ENCODE results near the gene LPP. TPM values are rescaled to one million over a fixed set of nuclear protein-coding genes. Genes with fewer than 3 reads are reported as not detected.

The LPP gene
- total and polyA plus RNA-seq, 2 of the 13 experiments (the other 11 are each of a cell fraction or from before 2014, with no cell fraction given) = 19.2 to 29.9 TPM

GRCh38 chr3:188647237-188647636, 493.3 kb downstream of the LPP start (continued):
- no peak for TF ChIP-seq ZNF607 (CRISPR knock-in tag; IDR thresholded peaks at IDR 0.05; ENCODE audit: borderline replicate concordance)
- no peak for TF ChIP-seq HHEX (CRISPR knock-in tag; IDR thresholded peaks at IDR 0.05)
- TF ChIP-seq U2AF1 (optimal IDR thresholded peaks at IDR 0.05; ENCODE audit: low read depth, low read length) = no peak
- no peak for TF ChIP-seq ELF1 (CRISPR knock-in tag; IDR thresholded peaks at IDR 0.05)
- no peak for TF ChIP-seq SOX13 (IDR thresholded peaks at IDR 0.05)
- peak in 1 of 2 experiments; percentile 87; a peak in 2 of 4 replicates for TF ChIP-seq SOX13 (CRISPR knock-in tag; conservative IDR thresholded peaks at IDR 0.05 in 1 of 2, IDR thresholded peaks at IDR 0.05 in 1 of 2)
- no peak for TF ChIP-seq KDM3A (CRISPR knock-in tag; IDR thresholded peaks at IDR 0.05; ENCODE audit: low read depth)
- peak; percentile 45 for TF ChIP-seq GATAD2A (CRISPR knock-in tag; IDR thresholded peaks at IDR 0.05)
- TF ChIP-seq ZSCAN30 (CRISPR knock-in tag; IDR thresholded peaks at IDR 0.05) = no peak
- no peak for TF ChIP-seq SRSF9 (IDR thresholded peaks at IDR 0.05; ENCODE audit: borderline replicate concordance, insufficient read depth, low read depth, low read length, poor library complexity, severe bottlenecking)
- TF ChIP-seq, protein P1, sequence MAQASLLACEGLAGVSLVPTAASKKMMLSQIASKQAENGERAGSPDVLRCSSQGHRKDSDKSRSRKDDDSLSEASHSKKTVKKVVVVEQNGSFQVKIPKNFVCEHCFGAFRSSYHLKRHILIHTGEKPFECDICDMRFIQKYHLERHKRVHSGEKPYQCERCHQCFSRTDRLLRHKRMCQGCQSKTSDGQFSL (CRISPR knock-in tag; IDR thresholded peaks at IDR 0.05) = no peak
- no peak for TF ChIP-seq ETS1 (CRISPR knock-in tag; IDR thresholded peaks at IDR 0.05)
- TF ChIP-seq ZBTB33 (CRISPR knock-in tag; IDR thresholded peaks at IDR 0.05) = no peak
- TF ChIP-seq HMG20A (CRISPR knock-in tag; IDR thresholded peaks at IDR 0.05; ENCODE audit: borderline replicate concordance) = peak; percentile 65; the same call in 1 of the 2 replicates
- no peak for TF ChIP-seq ISX (CRISPR knock-in tag; conservative IDR thresholded peaks at IDR 0.05)
- TF ChIP-seq ZNF7 (CRISPR knock-in tag; IDR thresholded peaks at IDR 0.05) = peak; percentile 50; the same call in 1 of the 2 replicates
- TF ChIP-seq ZNF24 (IDR thresholded peaks at IDR 0.05) = no peak
- TF ChIP-seq RCOR2 (CRISPR knock-in tag; IDR thresholded peaks at IDR 0.05) = peak; percentile 47; the same call in 1 of the 2 replicates
- TF ChIP-seq, protein P2, sequence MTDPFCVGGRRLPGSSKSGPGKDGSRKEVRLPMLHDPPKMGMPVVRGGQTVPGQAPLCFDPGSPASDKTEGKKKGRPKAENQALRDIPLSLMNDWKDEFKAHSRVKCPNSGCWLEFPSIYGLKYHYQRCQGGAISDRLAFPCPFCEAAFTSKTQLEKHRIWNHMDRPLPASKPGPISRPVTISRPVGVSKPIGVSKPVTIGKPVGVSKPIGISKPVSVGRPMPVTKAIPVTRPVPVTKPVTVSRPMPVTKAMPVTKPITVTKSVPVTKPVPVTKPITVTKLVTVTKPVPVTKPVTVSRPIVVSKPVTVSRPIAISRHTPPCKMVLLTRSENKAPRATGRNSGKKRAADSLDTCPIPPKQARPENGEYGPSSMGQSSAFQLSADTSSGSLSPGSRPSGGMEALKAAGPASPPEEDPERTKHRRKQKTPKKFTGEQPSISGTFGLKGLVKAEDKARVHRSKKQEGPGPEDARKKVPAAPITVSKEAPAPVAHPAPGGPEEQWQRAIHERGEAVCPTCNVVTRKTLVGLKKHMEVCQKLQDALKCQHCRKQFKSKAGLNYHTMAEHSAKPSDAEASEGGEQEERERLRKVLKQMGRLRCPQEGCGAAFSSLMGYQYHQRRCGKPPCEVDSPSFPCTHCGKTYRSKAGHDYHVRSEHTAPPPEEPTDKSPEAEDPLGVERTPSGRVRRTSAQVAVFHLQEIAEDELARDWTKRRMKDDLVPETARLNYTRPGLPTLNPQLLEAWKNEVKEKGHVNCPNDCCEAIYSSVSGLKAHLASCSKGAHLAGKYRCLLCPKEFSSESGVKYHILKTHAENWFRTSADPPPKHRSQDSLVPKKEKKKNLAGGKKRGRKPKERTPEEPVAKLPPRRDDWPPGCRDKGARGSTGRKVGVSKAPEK (CRISPR knock-in tag; IDR thresholded peaks at IDR 0.05; ENCODE audit: borderline replicate concordance) = no peak
- no peak for TF ChIP-seq SMARCE1 (IDR thresholded peaks at IDR 0.05; ENCODE audit: borderline replicate concordance)
- no peak for TF ChIP-seq ZFP36L2 (CRISPR knock-in tag; IDR thresholded peaks at IDR 0.05)
- TF ChIP-seq, protein P3, sequence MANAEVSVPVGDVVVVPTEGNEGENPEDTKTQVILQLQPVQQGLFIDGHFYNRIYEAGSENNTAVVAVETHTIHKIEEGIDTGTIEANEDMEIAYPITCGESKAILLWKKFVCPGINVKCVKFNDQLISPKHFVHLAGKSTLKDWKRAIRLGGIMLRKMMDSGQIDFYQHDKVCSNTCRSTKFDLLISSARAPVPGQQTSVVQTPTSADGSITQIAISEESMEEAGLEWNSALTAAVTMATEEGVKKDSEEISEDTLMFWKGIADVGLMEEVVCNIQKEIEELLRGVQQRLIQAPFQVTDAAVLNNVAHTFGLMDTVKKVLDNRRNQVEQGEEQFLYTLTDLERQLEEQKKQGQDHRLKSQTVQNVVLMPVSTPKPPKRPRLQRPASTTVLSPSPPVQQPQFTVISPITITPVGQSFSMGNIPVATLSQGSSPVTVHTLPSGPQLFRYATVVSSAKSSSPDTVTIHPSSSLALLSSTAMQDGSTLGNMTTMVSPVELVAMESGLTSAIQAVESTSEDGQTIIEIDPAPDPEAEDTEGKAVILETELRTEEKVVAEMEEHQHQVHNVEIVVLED (CRISPR knock-in tag; IDR thresholded peaks at IDR 0.05; ENCODE audit: borderline replicate concordance) = no peak
- TF ChIP-seq FOXO1 (CRISPR knock-in tag; IDR thresholded peaks at IDR 0.05) = 0 out of 2 replicates have a peak, but pooled peaks have one; percentile 54
- peak; percentile 46; the same call in 1 of the 2 replicates for TF ChIP-seq FOXA3 (CRISPR knock-in tag; IDR thresholded peaks at IDR 0.05)
- TF ChIP-seq ISL2 (CRISPR knock-in tag; IDR thresholded peaks at IDR 0.05) = peak; percentile 72
